MM.1S (cell line): ENCODE data around the gene TTLL11.

Experiments used
- DNase-seq: peaks from one replicate; pipeline ENCODE4 v3.0.0-alpha.2; 2015
- H2AFZ ChIP-seq: fragments of 300-600 bp; sonication (generic); 2 replicates; pipeline ENCODE4 v1.6.0; 2016; ENCODE audit warnings: antibody characterized with exemption, low read length
- H3F3A ChIP-seq: fragments of 300-600 bp; sonication (generic); 2 replicates; pipeline ENCODE4 v1.6.1; 2016; ENCODE audit warnings: mild to moderate bottlenecking, antibody characterized with exemption, low read length, moderate library complexity, mixed read lengths; ENCODE audit not compliant: insufficient read depth
- H3K27ac ChIP-seq: fragments of 300-600 bp; sonication (generic); 2 replicates; pipeline ENCODE4 v1.5.1; 2016; ENCODE audit warnings: mild to moderate bottlenecking, low read length
- H3K27me3 ChIP-seq: fragments of 300-600 bp; sonication (generic); replicated peaks from 2 replicates; pipeline ENCODE4 v1.6.0; 2016; ENCODE audit warnings: low read length; ENCODE audit not compliant: insufficient read depth
- H3K36me3 ChIP-seq: fragments of 300-600 bp; sonication (generic); replicated peaks from 2 replicates; pipeline ENCODE4 v1.6.1; 2016; ENCODE audit warnings: mild to moderate bottlenecking, low read length, mixed read lengths; ENCODE audit not compliant: insufficient read depth
- H3K4me1 ChIP-seq: fragments of 300-600 bp; sonication (generic); 2 replicates; pipeline ENCODE4 v1.6.1; 2016; ENCODE audit warnings: low read length, mixed read lengths
- H3K4me2 ChIP-seq: fragments of 300-600 bp; sonication (generic); 2 replicates; pipeline ENCODE4 v1.6.0; 2016; ENCODE audit warnings: low read depth, low read length
- H3K4me3 ChIP-seq: fragments of 300-600 bp; sonication (generic); 2 replicates; pipeline ENCODE4 v1.5.1; 2016; ENCODE audit warnings: low read length, mixed read lengths
- H3K79me2 ChIP-seq: fragments of 300-600 bp; sonication (generic); 2 replicates; pipeline ENCODE4 v1.6.1; 2016; ENCODE audit warnings: mixed run types, low read length, mixed read lengths
- H3K9ac ChIP-seq: fragments of 300-600 bp; sonication (generic); 2 replicates; pipeline ENCODE4 v1.6.1; 2016; ENCODE audit warnings: low read length, mixed read lengths
- H3K9me2 ChIP-seq: fragments of 300-600 bp; sonication (generic); replicated peaks from 2 replicates; pipeline ENCODE4 v1.6.1; 2016; ENCODE audit warnings: mild to moderate bottlenecking, low read length, mixed read lengths; ENCODE audit not compliant: insufficient read depth
- H3K9me3 ChIP-seq: fragments of 300-600 bp; sonication (generic); replicated peaks from 2 replicates; pipeline ENCODE4 v1.6.1; 2016; ENCODE audit warnings: mild to moderate bottlenecking, low read length, mixed read lengths; ENCODE audit not compliant: insufficient read depth
- H4K20me1 ChIP-seq: fragments of 300-600 bp; sonication (generic); 2 replicates; pipeline ENCODE4 v1.6.1; 2016; ENCODE audit warnings: mild to moderate bottlenecking, low read length, moderate library complexity, mixed read lengths; ENCODE audit not compliant: insufficient read depth
- EZH2 ChIP-seq: fragments of 300-600 bp; sonication (generic); optimal IDR thresholded peaks from 2 replicates; pipeline ENCODE3; 2017; ENCODE audit warnings: low read depth, mild to moderate bottlenecking, antibody characterized with exemption, low read length, mixed read lengths
- EZH2phosphoT487 ChIP-seq: fragments of 300-600 bp; sonication (generic); IDR thresholded peaks from 2 replicates; pipeline ENCODE4 v1.6.1; 2018; ENCODE audit warnings: antibody characterized with exemption, low read length
- TF ChIP-seq, protein P1 (sequence below): fragments of 300-600 bp; sonication (generic); IDR thresholded peaks from 2 replicates; pipeline ENCODE4 v1.5.1; 2016; ENCODE audit warnings: antibody characterized with exemption, low read length, mixed read lengths

TTLL11 gene

DNA sequence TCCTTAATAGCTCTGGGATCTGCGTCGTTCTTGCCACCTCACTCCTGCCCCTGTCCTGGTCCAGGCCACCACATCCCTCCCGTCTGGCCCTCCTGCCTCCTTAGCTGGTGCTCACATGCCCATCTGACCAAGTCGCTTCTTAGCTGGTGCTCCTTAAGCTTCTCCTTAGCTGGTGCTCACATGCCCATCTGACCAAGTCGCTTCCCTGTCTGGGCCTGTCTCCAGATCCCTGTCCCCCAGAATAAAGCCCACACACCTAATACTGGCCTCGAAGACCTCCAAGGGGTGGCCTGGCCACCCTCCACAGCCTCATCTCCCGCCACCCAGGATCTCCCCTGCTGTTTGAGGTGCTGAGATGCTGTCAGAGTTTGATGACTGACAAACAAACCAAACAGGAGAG, 31.4 kb upstream of the TTLL11 start:
- no peak overlapping the region for H3K9ac ChIP-seq
- H3K4me3 ChIP-seq, result no peak overlapping the region
- H3K9me2 ChIP-seq, result no peaks in the 10 kb centered on the region
- no peak overlapping the region for H2AFZ ChIP-seq
- peaks cover 18% of the 10 kb centered on the region for H3K27me3 ChIP-seq
- H3K36me3 ChIP-seq, result no peaks in the 10 kb centered on the region
- no peak overlapping the region for H3K27ac ChIP-seq
- H3K4me2 ChIP-seq, result no peak overlapping the region
- TF ChIP-seq EZH2 (no peak), EZH2phosphoT487 (no peak)
- TF ChIP-seq, protein P1, sequence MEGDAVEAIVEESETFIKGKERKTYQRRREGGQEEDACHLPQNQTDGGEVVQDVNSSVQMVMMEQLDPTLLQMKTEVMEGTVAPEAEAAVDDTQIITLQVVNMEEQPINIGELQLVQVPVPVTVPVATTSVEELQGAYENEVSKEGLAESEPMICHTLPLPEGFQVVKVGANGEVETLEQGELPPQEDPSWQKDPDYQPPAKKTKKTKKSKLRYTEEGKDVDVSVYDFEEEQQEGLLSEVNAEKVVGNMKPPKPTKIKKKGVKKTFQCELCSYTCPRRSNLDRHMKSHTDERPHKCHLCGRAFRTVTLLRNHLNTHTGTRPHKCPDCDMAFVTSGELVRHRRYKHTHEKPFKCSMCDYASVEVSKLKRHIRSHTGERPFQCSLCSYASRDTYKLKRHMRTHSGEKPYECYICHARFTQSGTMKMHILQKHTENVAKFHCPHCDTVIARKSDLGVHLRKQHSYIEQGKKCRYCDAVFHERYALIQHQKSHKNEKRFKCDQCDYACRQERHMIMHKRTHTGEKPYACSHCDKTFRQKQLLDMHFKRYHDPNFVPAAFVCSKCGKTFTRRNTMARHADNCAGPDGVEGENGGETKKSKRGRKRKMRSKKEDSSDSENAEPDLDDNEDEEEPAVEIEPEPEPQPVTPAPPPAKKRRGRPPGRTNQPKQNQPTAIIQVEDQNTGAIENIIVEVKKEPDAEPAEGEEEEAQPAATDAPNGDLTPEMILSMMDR, result no peak
- no peak for DNase-seq
- H3F3A ChIP-seq, result no peaks in the 10 kb centered on the region
- no peaks in the 10 kb centered on the region for H3K4me1 ChIP-seq
- H3K9me3 ChIP-seq, result no peaks in the 10 kb centered on the region
- no peaks in the 10 kb centered on the region for H3K79me2 ChIP-seq
- no peaks in the 10 kb centered on the region for H4K20me1 ChIP-seq

DNA sequence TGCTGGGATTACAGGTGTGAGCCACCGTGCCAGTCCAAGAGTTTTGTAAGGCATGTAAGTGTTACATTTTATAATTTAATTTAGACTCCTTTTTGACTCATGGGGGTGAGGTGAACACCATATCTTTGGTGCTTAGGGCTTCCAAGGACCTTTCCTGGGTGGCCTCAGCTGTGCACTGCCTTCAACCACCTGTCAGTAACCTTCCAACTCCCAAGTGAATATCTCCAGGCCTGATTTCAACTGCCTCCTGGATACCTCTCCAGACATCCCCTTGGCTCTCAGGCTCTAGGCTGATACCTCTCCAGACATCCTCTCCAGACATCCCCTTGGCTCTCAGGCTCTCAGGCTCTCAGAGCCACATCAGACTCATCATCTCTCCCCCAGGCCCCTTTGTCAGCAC, 30.9 kb upstream of the TTLL11 start:
- Histone ChIP-seq H3K9me3 (no peaks in the 10 kb centered on the region), H3K9ac (no peak overlapping the region), H3K36me3 (no peaks in the 10 kb centered on the region), H3F3A (no peaks in the 10 kb centered on the region), H3K9me2 (no peaks in the 10 kb centered on the region), H3K27ac (no peak overlapping the region), H3K4me1 (no peaks in the 10 kb centered on the region), H3K4me2 (no peak overlapping the region), H2AFZ (no peak overlapping the region), H4K20me1 (no peaks in the 10 kb centered on the region), H3K4me3 (no peak overlapping the region), H3K27me3 (peaks cover 18% of the 10 kb centered on the region), H3K79me2 (no peaks in the 10 kb centered on the region)
- TF ChIP-seq, protein P1, result no peak
- no peak for DNase-seq

DNA sequence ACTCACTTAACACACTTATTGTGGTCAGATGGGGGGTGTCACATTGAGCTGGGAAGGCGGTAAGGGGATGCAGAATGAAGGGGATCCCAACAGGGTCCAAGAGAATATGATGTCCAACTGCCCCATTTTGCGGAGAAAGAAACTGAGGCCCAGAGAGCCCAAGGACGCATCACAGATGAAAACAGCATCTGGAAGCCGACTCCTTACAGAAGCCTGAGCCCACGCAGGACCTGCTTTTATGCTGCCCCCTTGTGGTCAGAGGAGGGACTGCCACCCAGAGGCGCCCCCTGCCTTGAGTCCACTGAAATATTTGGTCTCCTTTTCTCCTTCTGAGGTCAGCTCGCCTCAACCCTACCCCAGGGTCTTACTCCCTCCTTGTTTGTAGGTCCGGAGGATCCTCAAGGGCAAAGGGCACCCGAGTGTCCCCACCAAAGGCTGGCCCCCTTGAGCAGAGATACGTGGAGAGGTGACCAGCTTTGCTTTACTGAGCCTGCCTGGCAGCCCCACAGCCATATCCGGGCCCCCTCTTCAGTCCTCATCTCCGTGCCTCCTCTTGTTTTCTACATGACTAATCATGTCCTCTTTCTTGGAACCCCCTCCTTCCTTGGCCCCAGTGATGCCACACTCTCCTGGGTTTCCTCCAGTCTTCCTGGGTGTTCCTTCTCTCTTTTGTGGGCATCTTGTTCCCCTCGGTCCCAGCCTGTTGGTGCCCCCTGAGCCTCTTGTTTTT, 30.0 kb upstream of the TTLL11 start:
- no peaks in the 10 kb centered on the region for H4K20me1 ChIP-seq
- no peaks in the 10 kb centered on the region for H3F3A ChIP-seq
- TF ChIP-seq, protein P1, result peak; percentile 100
- no peak for TF ChIP-seq EZH2
- no peak overlapping the region for H3K27ac ChIP-seq
- H3K9me2 ChIP-seq, result no peaks in the 10 kb centered on the region
- no peaks in the 10 kb centered on the region for H3K9me3 ChIP-seq
- no peak overlapping the region for H2AFZ ChIP-seq
- no peak overlapping the region for H3K4me2 ChIP-seq
- peaks cover 18% of the 10 kb centered on the region for H3K27me3 ChIP-seq
- H3K4me1 ChIP-seq, result no peaks in the 10 kb centered on the region
- H3K4me3 ChIP-seq, result no peak overlapping the region
- no peaks in the 10 kb centered on the region for H3K79me2 ChIP-seq
- no peak overlapping the region for H3K9ac ChIP-seq
- H3K36me3 ChIP-seq, result no peaks in the 10 kb centered on the region
- peak; percentile 67 for DNase-seq
